T47D (cell line): ENCODE measurements around the gene ZFP90.
A peak's percentile ranks its signal among the peaks of the same experiment; 100 is the strongest.
"Not testable (repeated sequence)": the region's sequence is repeated elsewhere in the genome, so short reads cannot be mapped to it uniquely, and the experiment has no call there.

Experiments used
- DNase-seq, 2 experiments: peaks; one replicate each; pipeline versions ENCODE4 v3.0.0 to v3.0.0-alpha.2; 2011 to 2012; ENCODE audit warnings: low read depth in 1 of 2, low spot score in 1 of 2
- JUND ChIP-seq: IDR thresholded peaks from 2 replicates; pipeline ENCODE4 v1.6.1; 2012; ENCODE audit warnings: low read depth
- in situ Hi-C: cut with HindIII; loops from 2 replicates; pipeline ENCODE4 v1.10.0; 2016; ENCODE audit warnings: low sequenced_read_pairs, low pct_unique_long_range_greater_than_20kb

The ZFP90 gene

GRCh38 chr16:68526143-68526781 is 12.8 kb upstream of the ZFP90 start:
- no peak for DNase-seq
- in situ Hi-C loops, result no loop called here
- no peak for TF ChIP-seq JUND

- no peak for TF ChIP-seq JUND
- in situ Hi-C loops, result no loop called here
- no peak for DNase-seq
These were observed 12.3 kb upstream of the ZFP90 start for GRCh38 chr16:68526782-68527145.

- in situ Hi-C loops, result no loop called here
- no peak for TF ChIP-seq JUND
- DNase-seq, result no peak
These were observed 10.9 kb upstream of the ZFP90 start for GRCh38 chr16:68528233-68528632.

GRCh38 chr16:68528686-68529379 is 10.3 kb upstream of the ZFP90 start:
- peak; percentile 90 to 94 for DNase-seq
- in situ Hi-C loops, result no loop called here
- no peak for TF ChIP-seq JUND

GRCh38 chr16:68529608-68529930 is 9.5 kb upstream of the ZFP90 start:
- no peak for DNase-seq
- TF ChIP-seq JUND, result no peak
- in situ Hi-C loops, result no loop called here

- no peak for TF ChIP-seq JUND
- in situ Hi-C loops, result no loop called here
- peak; percentile 93 to 99 for DNase-seq
These were observed 9.0 kb upstream of the ZFP90 start for GRCh38 chr16:68529931-68530701.

GRCh38 chr16:68533937-68534336 is 5.2 kb upstream of the ZFP90 start:
- TF ChIP-seq JUND, result no peak
- in situ Hi-C loops, result no loop called here
- no peak for DNase-seq

GRCh38 chr16:68535331-68535730 is 3.8 kb upstream of the ZFP90 start:
- no peak for TF ChIP-seq JUND
- in situ Hi-C loops, result no loop called here
- DNase-seq, result no peak

- in situ Hi-C loops, result no loop called here
- DNase-seq, result peak; percentile 16 to 25
- no peak for TF ChIP-seq JUND
These were observed 684 bp downstream of the ZFP90 start for GRCh38 chr16:68539711-68540239.

- TF ChIP-seq JUND, result no peak
- no peak for DNase-seq
- in situ Hi-C loops, result no loop called here
These were observed 9.9 kb downstream of the ZFP90 start for GRCh38 chr16:68548947-68549346.

GRCh38 chr16:68553186-68553585 is 14.1 kb downstream of the ZFP90 start:
- TF ChIP-seq JUND, result no peak
- in situ Hi-C loops, result no loop called here
- no peak for DNase-seq

GRCh38 chr16:68560341-68560740 is 21.2 kb downstream of the ZFP90 start:
- in situ Hi-C loops, DNase-seq: not testable (repeated sequence)
